Activated CD4-positive, alpha-beta T cell treated with anti-CD3 and anti-CD28 coated beads, Interleukin-2, amount 50 U/mL, for 24 hours (primary cell): ENCODE measurements around the gene LPP.

Experiments
- DNase-seq, 2 donors: peaks; one replicate each; pipeline ENCODE4 v3.0.0-alpha.2; 2020; ENCODE audit warnings: low read depth in 1 of 2, low spot score in 1 of 2

The LPP gene

DNA sequence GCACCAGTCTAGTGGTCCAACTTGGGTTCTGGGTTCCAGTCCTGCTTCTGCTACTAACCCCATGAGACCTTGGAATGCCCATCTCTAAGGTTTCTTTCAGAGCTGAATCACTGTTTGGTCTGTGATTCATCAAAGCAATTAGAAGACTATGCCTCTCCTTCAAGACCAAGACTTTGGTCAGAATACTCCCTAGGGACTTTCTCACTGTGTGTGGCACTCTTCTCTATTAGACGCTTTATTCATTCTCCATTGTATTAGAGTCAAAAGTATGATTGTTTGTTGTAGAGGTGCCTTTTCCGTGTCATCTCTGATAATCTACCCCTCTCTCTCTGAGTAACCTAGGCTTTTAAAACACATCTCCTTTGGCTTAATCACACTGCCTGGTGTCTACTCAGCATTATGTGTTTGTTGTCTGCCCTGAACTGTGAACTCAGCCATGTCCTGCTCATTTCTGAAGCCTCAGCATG lies 90.5 kb downstream of the LPP start:
- DNase-seq: no peak

DNA sequence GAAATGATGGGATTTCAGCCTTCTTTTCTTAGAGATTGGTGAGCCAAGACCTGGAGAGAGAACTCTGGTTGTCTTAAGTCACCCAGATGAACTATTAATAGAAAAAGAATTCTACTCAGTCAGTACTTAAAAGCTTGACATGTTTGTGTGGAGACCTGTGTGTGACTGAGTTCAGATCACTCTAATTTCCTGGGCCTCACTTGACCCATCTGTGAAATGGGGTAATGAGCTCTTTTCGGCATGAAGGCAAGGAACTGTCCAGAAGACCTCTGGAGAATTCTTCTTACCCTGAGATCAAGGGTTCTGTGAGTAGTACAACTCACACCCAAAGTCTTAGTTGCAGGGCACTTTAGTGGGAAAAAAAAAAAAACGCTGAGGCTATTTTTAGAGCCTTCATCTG lies 92.9 kb downstream of the LPP start:
- DNase-seq: no peak

DNA sequence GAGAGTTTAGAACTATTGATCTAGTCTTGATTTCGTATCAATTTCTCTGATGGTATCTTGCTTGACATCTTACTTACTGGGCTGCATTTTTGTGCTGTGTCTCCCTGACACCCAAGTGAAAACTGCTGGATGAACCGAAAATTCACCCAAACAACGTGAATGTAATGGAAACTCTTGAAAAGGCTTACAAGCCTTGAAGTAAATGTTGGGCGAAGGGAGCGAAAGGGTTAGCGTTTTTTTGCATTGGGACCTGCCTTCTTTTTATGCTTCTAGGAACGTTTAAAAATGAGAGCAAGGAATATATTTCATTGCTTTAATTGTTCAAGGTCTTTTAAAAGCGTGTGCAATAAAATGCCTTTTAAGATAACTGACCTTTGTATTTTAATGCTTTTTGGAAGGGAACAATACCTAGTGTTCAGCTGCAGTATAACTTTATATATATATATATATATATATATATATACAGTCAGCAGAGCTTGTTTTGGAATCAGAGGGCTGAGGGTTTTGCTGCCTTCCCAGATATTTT lies 94.1 kb downstream of the LPP start:
- no peak for DNase-seq

DNA sequence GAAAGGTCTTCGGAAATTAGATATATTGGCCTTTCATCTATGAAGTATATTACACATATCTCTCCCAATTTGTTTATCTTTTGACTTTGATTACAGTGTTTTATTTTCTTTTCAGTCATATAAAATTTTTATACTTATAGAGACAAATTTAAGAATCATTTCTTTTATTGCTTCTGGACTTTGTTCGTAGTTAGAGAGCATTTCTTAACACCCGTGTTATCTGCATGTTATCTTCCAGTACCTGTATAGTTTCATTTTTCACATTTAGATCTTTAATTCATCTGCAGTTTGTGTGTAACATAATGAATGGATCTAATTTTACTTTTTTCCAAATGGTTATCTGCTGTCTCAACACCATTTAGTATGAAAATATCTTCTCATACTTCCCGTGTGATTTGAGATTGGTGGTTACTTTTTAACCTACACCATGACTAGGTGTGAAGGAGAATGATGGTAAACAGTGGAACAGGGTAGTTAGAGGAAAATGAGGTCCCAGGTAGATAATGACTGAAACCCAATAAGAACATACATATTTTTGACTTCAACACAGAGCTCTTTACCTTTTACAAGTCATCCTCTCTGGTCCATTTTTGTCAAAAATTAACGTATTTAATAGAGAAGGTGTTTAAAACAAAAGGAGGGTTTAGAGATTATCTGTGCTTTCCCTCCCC lies 99.3 kb downstream of the LPP start:
- DNase-seq: no peak

DNA sequence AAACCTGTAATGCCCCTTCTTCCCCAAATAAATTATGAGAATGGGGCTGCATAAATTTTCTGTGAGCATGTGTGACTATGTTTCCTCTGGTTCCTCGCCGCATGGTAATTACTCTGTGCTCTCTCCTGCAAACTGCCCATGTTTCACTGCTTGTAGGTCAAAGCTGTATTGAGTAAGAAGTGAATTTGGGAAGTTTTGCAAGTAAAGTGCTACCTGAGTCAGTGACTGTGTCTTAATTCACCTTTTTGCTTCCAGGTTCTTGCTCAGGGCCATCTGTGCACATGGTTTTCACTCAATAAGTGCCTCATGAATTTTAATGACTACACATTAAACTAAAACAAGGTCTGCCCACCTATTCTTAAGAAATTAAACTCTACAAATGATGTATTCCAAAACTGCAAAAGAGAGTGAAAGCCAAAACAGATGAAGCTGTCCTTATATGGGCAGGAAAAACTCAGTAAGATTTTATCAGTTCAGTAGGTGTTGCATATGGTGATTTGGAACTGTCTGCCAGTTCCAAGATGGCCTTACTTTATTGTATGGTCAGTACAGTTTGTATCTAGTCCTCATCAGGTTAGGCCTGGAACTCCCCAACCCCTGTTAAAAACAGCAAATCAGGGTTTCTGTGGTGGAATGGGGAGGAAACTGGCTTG lies 100.0 kb downstream of the LPP start:
- DNase-seq: peak in 1 of 2 donors; percentile 32

DNA sequence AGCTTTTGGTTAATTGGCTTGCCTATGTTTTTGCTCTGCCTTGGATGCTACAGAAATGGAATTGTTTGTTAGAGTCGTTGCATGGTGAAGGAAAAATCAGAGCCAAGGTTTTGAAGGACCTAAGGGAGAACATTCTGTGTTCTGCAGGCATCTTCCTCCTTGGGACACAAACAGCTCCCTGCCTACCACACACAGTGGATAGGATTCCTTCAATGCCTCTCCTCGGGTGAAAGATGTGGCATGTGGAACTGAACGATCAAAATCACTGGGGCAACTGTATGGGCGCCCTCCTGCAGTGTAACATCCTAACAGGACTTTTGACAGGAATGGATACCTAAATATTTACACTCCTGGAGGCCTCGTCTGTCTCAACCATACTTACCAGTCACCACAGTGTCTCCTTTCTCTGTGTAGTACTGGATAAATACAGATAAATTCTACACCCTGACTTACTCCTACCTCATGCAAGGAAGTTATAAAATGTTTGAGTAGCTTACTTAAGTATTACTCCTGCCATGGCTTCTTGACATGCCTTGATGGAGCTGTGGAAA lies 100.6 kb downstream of the LPP start:
- no peak for DNase-seq

DNA sequence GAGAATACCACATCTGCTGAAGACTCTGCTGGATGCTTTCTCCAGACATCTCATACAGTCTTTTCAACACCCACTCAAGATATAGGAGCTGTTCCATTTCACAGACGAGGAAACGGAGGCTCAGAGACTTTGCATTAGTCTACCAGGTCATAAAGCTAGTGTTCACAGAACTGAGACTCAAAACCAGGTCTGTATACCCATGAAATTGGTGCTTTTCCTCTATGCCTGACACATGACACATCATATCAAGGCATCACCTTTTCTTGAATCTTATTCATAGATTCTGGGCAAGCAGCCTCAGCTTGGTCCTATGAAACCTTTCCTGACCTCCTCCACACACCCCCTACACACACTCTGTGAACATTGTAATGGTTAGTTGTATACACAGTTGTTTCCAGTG lies 101.2 kb downstream of the LPP start:
- DNase-seq: no peak

DNA sequence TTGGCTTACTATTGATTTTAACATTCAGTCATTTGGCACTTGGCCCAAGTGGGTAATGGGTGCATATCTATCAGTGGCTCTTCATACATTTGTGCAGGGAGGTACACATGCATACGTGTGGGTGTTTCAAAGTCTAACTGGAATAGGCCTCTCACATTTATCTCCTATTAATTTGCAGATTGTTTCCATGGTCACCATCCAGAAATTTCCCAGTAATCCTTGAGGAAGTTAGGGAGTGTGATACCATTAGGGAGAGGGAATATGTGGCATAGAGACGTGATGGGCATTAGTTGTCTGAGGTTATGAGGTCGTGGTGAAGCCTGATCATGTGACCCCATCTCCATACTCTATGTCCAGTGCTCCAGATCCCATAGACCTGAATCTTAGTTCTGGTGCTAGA lies 102.8 kb downstream of the LPP start:
- DNase-seq: no peak

DNA sequence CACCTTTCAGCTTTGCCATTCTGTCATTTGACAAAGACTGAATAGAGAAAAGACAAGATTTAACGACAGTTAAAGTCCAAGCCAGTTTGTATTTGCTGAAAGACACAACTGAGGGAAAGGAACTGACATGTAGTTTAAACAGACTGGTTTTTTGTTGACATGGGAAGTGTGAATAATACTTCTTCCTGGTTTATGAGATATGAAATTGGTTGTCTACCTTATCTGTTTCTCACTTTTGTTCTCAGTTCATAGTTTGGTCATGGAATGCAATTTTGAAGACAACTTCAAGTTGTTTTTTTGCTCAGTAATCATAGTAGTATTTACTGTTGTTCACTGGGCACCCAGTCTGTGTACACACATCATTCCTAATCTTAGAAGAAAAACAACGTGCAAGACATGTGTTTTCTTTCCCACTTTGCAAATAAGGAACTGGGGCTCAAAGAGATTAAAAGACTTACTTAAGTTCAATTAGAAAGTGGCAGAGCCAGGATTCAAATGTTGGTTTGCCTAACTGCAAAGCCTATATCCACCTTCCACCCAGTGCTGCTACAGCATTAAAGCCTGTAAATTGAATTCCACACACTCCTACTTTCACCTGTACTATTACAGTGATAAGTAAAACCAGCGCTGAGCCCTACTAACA lies 103.5 kb downstream of the LPP start:
- DNase-seq: no peak

DNA sequence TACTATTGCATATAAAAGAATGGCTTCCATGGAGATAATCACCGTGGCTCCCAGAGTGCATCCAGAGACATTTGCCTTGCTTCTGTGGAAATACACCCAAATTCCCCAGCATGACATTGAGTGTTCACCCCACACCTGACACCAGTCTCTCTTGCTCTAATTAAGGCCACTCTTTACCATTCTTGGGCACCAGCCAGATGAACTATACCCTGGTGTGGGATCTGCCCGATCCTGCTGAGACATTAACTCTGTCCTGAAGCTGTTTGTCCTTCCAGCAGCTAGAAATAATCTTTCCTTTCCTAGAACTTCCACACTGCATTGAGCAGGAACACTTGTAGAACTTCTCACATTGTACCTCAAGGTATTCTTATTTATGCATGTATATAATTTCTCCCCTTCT lies 105.2 kb downstream of the LPP start:
- no peak for DNase-seq

DNA sequence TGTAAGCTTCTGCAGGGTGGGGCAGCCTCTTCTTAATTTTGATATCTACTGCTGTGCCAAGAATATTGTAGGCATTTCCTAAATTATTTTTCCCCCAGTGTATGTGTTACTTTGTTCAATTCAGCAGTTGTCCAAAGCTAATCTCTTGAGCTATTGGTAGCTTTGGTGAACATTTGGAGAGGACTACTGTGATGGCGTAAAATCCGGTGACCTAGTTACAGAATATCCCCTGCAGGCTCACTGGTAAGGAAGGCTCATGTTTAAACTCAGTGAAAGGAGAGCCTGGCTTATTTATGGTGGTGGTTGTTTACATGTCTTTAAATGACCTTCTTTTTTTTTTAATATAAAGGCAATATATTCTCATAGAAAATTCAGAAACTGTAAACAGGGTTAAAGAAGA lies 105.6 kb downstream of the LPP start:
- no peak for DNase-seq

DNA sequence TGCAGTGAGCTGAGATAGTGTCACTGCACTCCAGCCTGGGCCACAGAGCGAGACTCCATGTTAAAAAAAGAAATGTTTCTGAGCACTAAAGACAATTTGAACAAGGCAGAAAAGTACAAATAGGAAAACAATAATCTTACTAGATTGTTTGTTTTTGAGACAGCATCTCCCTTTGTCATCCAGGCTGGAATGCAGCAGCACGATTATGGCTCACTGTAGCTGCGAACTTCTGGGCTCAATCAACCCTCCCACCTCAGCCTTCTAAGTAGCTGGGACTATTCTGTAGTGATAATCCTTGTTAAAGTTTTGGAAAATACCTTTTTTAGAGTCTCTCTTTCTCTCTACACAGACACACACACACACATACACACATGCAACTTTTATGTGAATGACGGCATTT lies 107.1 kb downstream of the LPP start:
- no peak for DNase-seq

DNA sequence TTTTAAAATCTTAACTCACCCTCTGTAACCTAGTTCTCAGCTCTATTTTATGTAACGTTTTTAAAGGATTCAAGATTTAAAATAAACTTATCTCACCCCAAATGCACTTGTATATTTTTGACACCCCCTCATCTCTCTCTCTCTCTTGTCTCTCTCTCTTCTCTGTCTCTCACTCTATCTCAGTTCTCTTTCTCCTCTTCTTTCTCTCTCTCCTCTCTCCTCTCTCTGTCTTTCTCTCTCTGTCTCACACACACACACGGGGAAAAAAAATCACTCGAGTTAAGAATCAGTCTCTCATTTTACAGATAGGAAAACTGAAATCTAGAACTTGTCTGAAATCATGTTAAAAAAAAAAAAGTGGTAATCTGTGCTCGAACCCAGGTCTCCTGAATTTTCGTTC lies 108.5 kb downstream of the LPP start:
- DNase-seq: no peak

DNA sequence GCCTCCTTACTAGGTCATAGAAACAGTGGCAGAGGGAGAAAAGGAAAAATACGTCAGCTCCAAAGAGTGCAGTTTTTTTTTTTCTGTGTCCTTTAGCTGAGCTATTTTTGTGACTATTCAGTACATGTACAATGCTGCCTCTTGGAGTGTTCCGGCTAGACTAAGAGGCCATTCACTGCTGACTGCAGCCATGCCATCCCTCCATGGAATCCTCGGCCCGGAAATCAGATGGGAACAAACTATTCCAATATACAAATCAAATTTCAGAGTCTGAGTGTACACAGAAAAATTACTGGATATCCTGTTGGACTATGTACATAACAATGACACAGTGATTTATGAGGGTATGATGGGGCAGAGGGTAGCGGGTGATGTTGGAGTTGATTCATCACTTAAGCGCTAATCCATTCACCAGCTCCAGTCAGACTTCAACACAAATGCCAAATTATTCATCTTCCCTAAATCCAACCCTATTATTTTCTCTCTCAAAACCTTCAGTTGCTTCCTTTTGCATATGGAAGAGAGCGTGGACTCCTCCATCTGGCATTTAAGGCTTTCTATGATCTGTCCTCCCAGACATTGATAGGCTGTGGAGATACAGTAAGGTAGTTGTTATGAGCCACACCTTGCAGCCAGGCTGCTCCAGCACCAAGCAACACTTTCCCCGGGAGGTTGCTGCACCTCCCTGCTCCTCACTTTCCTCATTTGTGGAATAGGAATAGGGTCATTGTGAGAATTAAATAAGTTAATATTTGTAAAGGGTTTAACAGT lies 109.1 kb downstream of the LPP start:
- no peak for DNase-seq

DNA sequence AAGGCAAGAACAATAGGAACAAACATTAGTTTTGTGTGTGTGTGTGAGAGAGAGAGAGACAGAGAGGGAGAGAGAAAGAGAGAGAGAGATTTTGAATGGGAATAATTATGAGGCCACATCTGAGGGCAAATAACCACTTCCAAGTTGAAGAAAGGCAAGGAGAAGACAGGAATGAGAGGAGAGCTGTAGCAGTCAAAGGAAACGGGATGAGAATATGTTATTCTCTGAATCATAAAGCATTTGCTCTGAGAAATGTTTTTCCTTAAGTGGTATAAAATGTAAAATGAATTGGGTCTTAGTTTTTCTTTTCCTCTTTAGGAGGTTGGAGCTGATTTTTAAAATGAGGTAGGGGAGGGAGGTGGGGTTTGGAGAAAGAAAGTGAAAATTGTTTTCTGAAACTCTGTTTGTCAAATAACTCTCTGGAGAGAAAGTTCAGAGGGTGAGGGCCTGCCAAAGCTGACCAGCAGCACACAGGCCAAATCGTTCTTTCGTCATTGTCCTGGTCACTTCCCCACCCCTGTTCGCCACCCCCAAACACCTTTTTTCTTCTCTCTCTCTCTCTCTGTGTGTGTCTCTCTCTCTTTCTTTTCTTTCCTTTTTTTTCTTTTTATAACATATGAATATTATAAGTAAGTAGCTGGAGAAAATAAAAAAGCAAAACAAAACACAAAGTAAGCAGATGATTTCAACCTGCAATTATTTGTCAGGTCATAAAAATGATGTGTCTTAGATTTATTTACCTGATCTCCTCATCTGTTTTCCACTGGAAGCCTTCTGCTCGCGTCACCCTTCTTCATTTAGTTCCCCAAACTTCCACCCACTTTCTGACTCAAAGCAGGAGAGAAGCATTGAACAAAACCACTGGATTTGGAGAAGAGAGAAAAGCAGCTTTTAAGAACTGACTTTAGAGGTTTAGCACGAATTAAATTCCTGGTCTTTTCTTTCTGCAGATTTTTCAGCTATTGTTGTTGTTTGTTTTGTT lies 110.6 kb downstream of the LPP start:
- no peak for DNase-seq

DNA sequence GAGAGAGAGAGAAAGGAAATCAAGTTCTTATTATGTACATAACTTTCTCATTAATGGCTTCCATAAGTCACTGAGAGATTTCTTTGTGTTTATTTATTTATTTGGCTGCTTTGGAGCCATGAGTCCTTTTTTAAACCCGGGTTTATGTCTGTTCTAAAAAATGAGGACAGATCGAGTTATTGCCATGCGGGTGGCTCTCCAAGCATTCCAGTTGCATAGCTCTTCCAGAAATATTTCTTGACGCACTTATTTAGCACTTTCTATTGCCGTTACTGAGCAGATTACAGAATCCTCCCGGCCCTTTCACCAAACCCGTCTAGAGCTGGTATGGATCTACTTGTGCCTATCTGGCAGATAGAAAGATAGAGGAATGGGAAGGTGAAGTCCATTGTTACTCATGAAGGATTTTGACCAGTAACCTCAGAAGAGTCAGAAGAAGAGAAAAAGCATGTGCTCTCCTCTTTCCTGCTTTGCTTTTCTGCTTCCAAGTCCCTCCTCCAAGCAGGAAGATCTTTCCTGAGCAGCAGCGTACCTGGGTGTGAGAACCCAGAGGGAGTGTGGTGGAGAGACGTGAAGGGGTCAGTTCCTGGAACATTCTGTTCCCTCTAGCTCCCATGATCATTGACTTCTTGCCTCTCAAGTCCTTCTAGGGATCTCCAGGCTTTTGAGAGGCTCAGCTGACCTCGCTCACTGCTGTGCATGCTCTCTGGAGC lies 112.8 kb downstream of the LPP start:
- DNase-seq: no peak

DNA sequence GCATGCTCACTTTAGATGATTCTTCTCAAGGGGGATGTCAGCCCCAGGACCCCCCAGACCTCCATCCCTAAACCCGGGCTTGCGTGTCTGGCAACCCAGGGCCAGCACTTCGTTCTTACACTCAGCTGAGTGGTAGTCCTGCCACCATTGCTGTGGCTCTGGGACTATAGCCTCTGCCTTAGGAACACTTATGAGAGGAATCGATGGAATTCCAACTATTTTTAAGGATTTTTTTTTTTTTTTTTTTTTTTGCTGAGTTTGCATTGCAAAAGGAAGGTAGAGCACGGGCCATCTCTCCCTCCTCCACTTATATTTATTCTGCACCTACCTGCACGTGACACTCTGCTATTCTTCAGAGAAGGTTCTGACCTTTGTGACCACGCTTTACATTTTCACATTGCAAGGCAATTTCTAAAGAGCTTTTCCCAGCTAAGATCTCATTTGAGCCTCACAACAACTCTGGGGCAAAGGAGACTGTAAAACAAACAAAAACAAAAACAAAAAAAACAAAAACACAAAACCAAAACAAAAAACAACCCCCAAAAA lies 113.9 kb downstream of the LPP start:
- DNase-seq: no peak

DNA sequence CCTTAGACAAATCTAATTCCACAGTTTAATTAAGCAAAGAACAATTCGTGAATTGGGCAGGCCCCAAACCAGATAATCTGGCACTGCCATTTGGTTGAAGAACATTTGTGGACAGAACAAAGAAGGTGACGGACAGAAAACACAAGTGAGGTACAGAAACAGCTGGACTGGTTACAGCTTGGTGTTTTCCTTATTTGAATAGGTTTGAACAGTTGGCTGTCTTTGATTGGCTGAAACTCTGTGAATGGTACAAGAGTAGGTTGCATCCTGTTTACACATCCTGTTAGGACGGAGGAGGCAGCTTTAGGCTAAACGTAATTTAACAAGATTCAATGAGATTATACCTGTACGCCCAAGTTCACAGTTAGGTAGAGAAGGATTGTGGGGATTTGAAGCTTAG lies 114.4 kb downstream of the LPP start:
- DNase-seq: no peak

DNA sequence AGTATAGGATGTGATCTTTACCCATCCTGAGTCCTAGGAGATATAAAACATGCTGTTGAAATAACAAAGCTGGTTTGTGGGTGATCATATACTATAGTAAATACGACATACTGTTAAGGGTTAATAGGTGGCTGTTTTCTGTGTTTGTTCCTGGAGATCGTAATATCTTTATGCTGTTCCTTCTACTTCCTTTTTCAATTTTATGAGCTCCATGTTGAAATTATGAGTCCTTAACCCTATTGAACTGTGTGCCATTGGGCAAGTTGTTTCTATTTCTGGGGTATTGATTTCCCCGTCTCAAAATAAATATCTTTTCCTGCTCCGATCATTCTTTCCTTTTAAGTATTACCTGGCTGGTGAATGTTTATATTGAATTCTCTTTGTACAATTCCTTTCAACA lies 115.1 kb downstream of the LPP start:
- no peak for DNase-seq
